ENCODE measurements around the gene RASSF4. TPM values are rescaled to one million over a fixed set of nuclear protein-coding genes. Genes with fewer than 3 reads are reported as not detected.

The RASSF4 gene
- total RNA-seq, 1 experiment from 2014 or later = 2.8 TPM

- no peak for TF ChIP-seq ZBTB33 (IDR thresholded peaks at IDR 0.05; ENCODE audit: extremely low read depth, insufficient replicate concordance, low read length)
- no peak for TF ChIP-seq EZH2phosphoT487 (IDR thresholded peaks at IDR 0.05; ENCODE audit: borderline replicate concordance)
- TF ChIP-seq POLR2A (IDR thresholded peaks at IDR 0.05; ENCODE audit: borderline replicate concordance, extremely low read depth, insufficient read depth, insufficient read length) = no peak
Measured at GRCh38 chr10:44981172-44982113, 21.8 kb downstream of the RASSF4 start (continued).

- H3K9me3 ChIP-seq (ENCODE audit: control insufficient read depth in 1 of 2, insufficient read depth in 1 of 2, low read depth in 1 of 2, low read length in 2 of 2) = no peaks in the 10 kb centered on the region
- intact Hi-C loops (cut with micrococcal nuclease) = no loop called here
- H3K9me2 ChIP-seq (ENCODE audit: insufficient read depth) = no peaks in the 10 kb centered on the region
- no peak overlapping the region for H3K4me3 ChIP-seq (replicated peaks in 1 of 2; ENCODE audit: low read depth in 1 of 2, low read length in 2 of 2)
- no peaks in the 10 kb centered on the region for H3K79me2 ChIP-seq (ENCODE audit: insufficient read depth, low read length)
- no peaks in the 10 kb centered on the region for H3K27me3 ChIP-seq (ENCODE audit: insufficient read depth, low read length)
- H4K20me1 ChIP-seq (ENCODE audit: insufficient read depth) = no peaks in the 10 kb centered on the region
- ATAC-seq (no peak), DNase-seq (ENCODE audit: low read depth, low spot score) (no peak)
- ChIA-PET CTCF (interaction anchor here (1.1 kb wide), 1 partner anchor 13 kb away, joined by 3 read pairs; no protein-coding TSS in a partner anchor), RAD21 (ENCODE audit: low non-redundant PET in 1 of 2, low total read pairs in 2 of 2, uncharacterized antibody in 2 of 2, unreplicated experiment in 2 of 2) (no interaction called here), POLR2A (interaction anchor here (1.0 to 1.1 kb wide), 2 partner anchors 13 to 49 kb away, joined by 3 to 4 read pairs; no protein-coding TSS in a partner anchor)
- H3K36me3 ChIP-seq (ENCODE audit: control insufficient read depth in 1 of 2, insufficient read depth in 2 of 2, low read length in 2 of 2) = no peaks in the 10 kb centered on the region
- H3K27ac ChIP-seq (ENCODE audit: low read depth, low read length) = peak overlapping the region; percentile 80; the same call in 1 of the 2 replicates
- H3K4me2 ChIP-seq (ENCODE audit: low read length) = peak overlapping the region; percentile 89
- peaks cover 41 to 55% of the 10 kb centered on the region in 2 experiments for H3K4me1 ChIP-seq (ENCODE audit: control insufficient read depth in 1 of 2, insufficient read depth in 2 of 2, low read length in 2 of 2)
- no TSS peak for BruUV-seq (replicated peaks)
- peak overlapping the region; percentile 50 for H3K9ac ChIP-seq (ENCODE audit: low read length)
- H2AFZ ChIP-seq (ENCODE audit: low read depth, low read length, poor library complexity, severe bottlenecking) = no peak overlapping the region
- no peak for TF ChIP-seq TCF7L2 (IDR thresholded peaks at IDR 0.05; ENCODE audit: borderline replicate concordance, extremely low read depth, insufficient read depth, insufficient read length)
Measured at GRCh38 chr10:44982114-44982460, 22.5 kb downstream of the RASSF4 start.
